ENCODE results near the gene CES3.

DNA sequence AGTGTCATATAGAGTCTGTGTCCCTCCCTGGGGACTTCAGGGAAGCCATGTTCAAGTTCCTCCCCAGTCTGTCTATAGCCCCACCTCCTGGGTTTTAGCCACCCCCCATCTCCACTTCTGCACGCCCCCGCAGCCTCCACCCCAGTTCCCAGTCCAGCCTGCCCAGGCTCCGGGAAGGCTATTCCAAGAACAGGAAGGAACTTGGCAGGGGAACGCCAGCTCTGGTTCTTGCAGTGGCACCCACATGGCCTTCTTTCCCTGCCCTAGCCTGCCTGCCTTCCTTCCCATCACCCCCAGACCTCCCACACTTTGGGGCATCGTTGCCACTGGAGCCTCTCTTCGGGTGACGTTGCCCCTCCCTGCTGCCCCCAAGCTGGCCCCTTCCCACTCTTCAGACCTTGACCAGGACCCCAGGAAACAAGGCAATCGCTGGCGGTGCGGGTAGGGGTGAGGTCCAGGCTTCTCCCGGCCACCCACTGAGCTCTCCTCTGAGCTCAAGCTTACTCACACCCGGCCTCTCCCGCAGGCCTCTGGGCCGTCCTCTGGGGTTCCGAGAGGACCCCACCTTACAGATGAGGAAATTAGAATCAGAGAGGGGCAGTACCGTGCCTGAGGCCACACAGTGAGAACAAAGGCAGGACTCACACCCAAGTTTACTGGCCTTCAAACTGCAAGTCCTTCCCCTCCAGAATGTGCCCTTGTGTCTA is 18.1 kb downstream of the CES3 start:
- TF ChIP-seq, protein P1, sequence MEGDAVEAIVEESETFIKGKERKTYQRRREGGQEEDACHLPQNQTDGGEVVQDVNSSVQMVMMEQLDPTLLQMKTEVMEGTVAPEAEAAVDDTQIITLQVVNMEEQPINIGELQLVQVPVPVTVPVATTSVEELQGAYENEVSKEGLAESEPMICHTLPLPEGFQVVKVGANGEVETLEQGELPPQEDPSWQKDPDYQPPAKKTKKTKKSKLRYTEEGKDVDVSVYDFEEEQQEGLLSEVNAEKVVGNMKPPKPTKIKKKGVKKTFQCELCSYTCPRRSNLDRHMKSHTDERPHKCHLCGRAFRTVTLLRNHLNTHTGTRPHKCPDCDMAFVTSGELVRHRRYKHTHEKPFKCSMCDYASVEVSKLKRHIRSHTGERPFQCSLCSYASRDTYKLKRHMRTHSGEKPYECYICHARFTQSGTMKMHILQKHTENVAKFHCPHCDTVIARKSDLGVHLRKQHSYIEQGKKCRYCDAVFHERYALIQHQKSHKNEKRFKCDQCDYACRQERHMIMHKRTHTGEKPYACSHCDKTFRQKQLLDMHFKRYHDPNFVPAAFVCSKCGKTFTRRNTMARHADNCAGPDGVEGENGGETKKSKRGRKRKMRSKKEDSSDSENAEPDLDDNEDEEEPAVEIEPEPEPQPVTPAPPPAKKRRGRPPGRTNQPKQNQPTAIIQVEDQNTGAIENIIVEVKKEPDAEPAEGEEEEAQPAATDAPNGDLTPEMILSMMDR (optimal IDR thresholded peaks at IDR 0.05 in 1 of 3, IDR thresholded peaks at IDR 0.05 in 1 of 3, conservative IDR thresholded peaks at IDR 0.05 in 1 of 3; ENCODE audit: extremely low read depth in 1 of 3, insufficient read depth in 2 of 3, low read length in 3 of 3): no peak
- TF ChIP-seq EZH2 (IDR thresholded peaks at IDR 0.05; ENCODE audit: low read length): no peak

Measured in keratinocyte (primary cell).